H1 (cell line): Measurements from ENCODE around the gene ASXL2. TPM values are rescaled to one million over a fixed set of nuclear protein-coding genes. Genes with fewer than 3 reads are reported as not detected.

ENCODE experiments used
- CTCF ChIA-PET: fragments of 300-600 bp; sonication (Branson Sonifier 250); formaldehyde crosslinking; loops from one replicate; lab custom pipeline; 2021; ENCODE audit not compliant: partially characterized antibody; lab: Charles Lee
- POLR2A ChIA-PET: fragments of 300-600 bp; sonication (Branson Sonifier 250); formaldehyde crosslinking; loops from one replicate; lab custom pipeline; 2021; ENCODE audit warnings: inconsistent platforms; ENCODE audit not compliant: partially characterized antibody; lab: Charles Lee
- DNase-seq, 2 experiments: peaks; one replicate each; pipeline versions ENCODE4 v3.0.0 to v3.0.0-alpha.2; 2010 to 2022; ENCODE audit warnings: low spot score in 2 of 2, low read depth in 1 of 2, mixed read lengths in 1 of 2
- FAIRE-seq: peaks from 2 replicates; lab custom pipeline; 2011; peaks lifted over from hg19 to GRCh38; lab: Jason Lieb, UNC
- H2AFZ ChIP-seq: 2 replicates; pipeline ENCODE4 v1.8.1; 2012; ENCODE audit warnings: low read length, inconsistent platforms
- H2AK5ac ChIP-seq: 2 replicates; pipeline ENCODE4 v1.6.1; 2013; ENCODE audit warnings: low read depth, low read length
- H2BK120ac ChIP-seq: replicated peaks from 2 replicates; pipeline ENCODE3; 2013; ENCODE audit warnings: low read depth, low read length, inconsistent platforms
- H2BK12ac ChIP-seq: 2 replicates; pipeline ENCODE4 v1.6.1; 2013; ENCODE audit warnings: low read depth, low read length
- H2BK15ac ChIP-seq: 2 replicates; pipeline ENCODE4 v1.6.1; 2013; ENCODE audit warnings: low read length
- H2BK20ac ChIP-seq: 2 replicates; pipeline ENCODE4 v1.6.1; 2013; ENCODE audit warnings: low read length
- H2BK5ac ChIP-seq: 2 replicates; pipeline ENCODE4 v1.6.1; 2013; ENCODE audit warnings: low read depth, low read length
- H3K14ac ChIP-seq: 2 replicates; pipeline ENCODE4 v1.6.1; 2013; ENCODE audit warnings: inconsistent platforms; ENCODE audit not compliant: insufficient read length
- H3K18ac ChIP-seq: 2 replicates; pipeline ENCODE4 v1.6.1; 2013; ENCODE audit warnings: low read length; ENCODE audit errors: extremely low read depth
- H3K23ac ChIP-seq: 2 replicates; pipeline ENCODE4 v1.6.1; 2013; ENCODE audit warnings: inconsistent platforms; ENCODE audit not compliant: insufficient read length
- H3K23me2 ChIP-seq: 2 replicates; pipeline ENCODE4 v1.6.1; 2013; ENCODE audit warnings: low read depth, low read length
- H3K27ac ChIP-seq: 2 replicates; pipeline ENCODE4 v1.6.1; 2011; ENCODE audit warnings: low read depth, low read length, inconsistent platforms
- H3K27me3 ChIP-seq, 4 experiments: replicated peaks in 1 of 4; 1 replicate in 1 of 4; 2 replicates in 3 of 4; pipeline versions ENCODE4 v1.6.1 to v1.8.1; 2011 to 2013; ENCODE audit warnings: low read length in 3 of 4, mild to moderate bottlenecking in 3 of 4, inconsistent platforms in 2 of 4, mixed read lengths in 2 of 4, moderate library complexity in 1 of 4; ENCODE audit not compliant: control insufficient read depth in 3 of 4, insufficient read depth in 3 of 4; ENCODE audit errors: extremely low read depth in 1 of 4
- H3K36me3 ChIP-seq, 4 experiments: 2 replicates each; pipeline versions ENCODE4 v1.6.1 to v1.8.1; 2011 to 2013; ENCODE audit warnings: mild to moderate bottlenecking in 4 of 4, low read length in 3 of 4, moderate library complexity in 2 of 4, control low read depth in 1 of 4, inconsistent platforms in 1 of 4; ENCODE audit not compliant: insufficient read depth in 4 of 4, control insufficient read depth in 2 of 4
- H3K4ac ChIP-seq: replicated peaks from 2 replicates; pipeline ENCODE3; 2013; ENCODE audit warnings: low read length, low read depth, mixed read lengths, inconsistent platforms; ENCODE audit not compliant: insufficient read length
- H3K4me1 ChIP-seq, 4 experiments: replicated peaks in 1 of 4; 1 replicate in 1 of 4; 2 replicates in 3 of 4; pipeline versions ENCODE4 v1.6.1 to v1.8.1; 2011 to 2013; ENCODE audit warnings: low read length in 3 of 4, inconsistent platforms in 2 of 4, mixed read lengths in 1 of 4; ENCODE audit not compliant: insufficient read depth in 4 of 4, control insufficient read depth in 3 of 4
- H3K4me2 ChIP-seq, 2 experiments: 2 replicates each; pipeline versions ENCODE4 v1.6.1 to v1.8.1; 2011 to 2013; ENCODE audit warnings: low read depth in 2 of 2, low read length in 2 of 2, control low read depth in 1 of 2, inconsistent platforms in 1 of 2, mild to moderate bottlenecking in 1 of 2; ENCODE audit not compliant: insufficient read depth in 1 of 2
- H3K4me3 ChIP-seq, 4 experiments: fragments of 200-600, 300-600 bp in 1 of 4; sonication (generic), shearing (Covaris generic), sonication (Bioruptor Twin) in 1 of 4; 2 replicates each; pipeline versions ENCODE4 v1.5.1 to v1.8.1; 2011 to 2016; ENCODE audit warnings: low read length in 4 of 4, low read depth in 3 of 4, control low read depth in 2 of 4, inconsistent platforms in 2 of 4, mild to moderate bottlenecking in 2 of 4, mixed read lengths in 1 of 4, moderate library complexity in 1 of 4; ENCODE audit not compliant: insufficient read depth in 2 of 4; ENCODE audit errors: extremely low read depth in 1 of 4
- H3K56ac ChIP-seq: replicated peaks from 2 replicates; pipeline ENCODE3; 2013; ENCODE audit warnings: low read depth, mild to moderate bottlenecking, mixed read lengths, low read length, inconsistent platforms; ENCODE audit not compliant: insufficient read length
- H3K79me1 ChIP-seq: 2 replicates; pipeline ENCODE4 v1.6.1; 2013; ENCODE audit warnings: low read depth, low read length, control low read depth
- H3K79me2 ChIP-seq, 2 experiments: 2 replicates each; pipeline versions ENCODE4 v1.6.1 to v1.8.1; 2012 to 2013; ENCODE audit warnings: low read length in 2 of 2, mild to moderate bottlenecking in 2 of 2, inconsistent platforms in 1 of 2; ENCODE audit not compliant: insufficient read depth in 2 of 2, control insufficient read depth in 1 of 2
- H3K9ac ChIP-seq, 4 experiments: replicated peaks in 1 of 4; 1 replicate in 1 of 4; 2 replicates in 3 of 4; pipeline versions ENCODE4 v1.6.1 to v1.8.1; 2011 to 2013; ENCODE audit warnings: low read depth in 3 of 4, low read length in 3 of 4, control low read depth in 2 of 4, mild to moderate bottlenecking in 2 of 4, moderate library complexity in 2 of 4, inconsistent platforms in 1 of 4; ENCODE audit errors: extremely low read depth in 1 of 4
- H3K9me3 ChIP-seq, 2 experiments: 2 replicates each; pipeline versions ENCODE4 v1.6.1 to v1.8.1; 2012 to 2013; ENCODE audit warnings: mild to moderate bottlenecking in 2 of 2, moderate library complexity in 2 of 2, control low read depth in 1 of 2, inconsistent platforms in 1 of 2, low read depth in 1 of 2, low read length in 1 of 2, mixed read lengths in 1 of 2; ENCODE audit not compliant: insufficient read depth in 2 of 2
- H4K20me1 ChIP-seq, 2 experiments: replicated peaks in 1 of 2; 2 replicates each; pipeline versions ENCODE3 to v1.8.1; 2011 to 2013; ENCODE audit warnings: inconsistent platforms in 2 of 2, low read length in 2 of 2, mild to moderate bottlenecking in 1 of 2; ENCODE audit not compliant: insufficient read depth in 2 of 2, control insufficient read depth in 1 of 2
- H4K5ac ChIP-seq: 2 replicates; pipeline ENCODE4 v1.6.1; 2013; ENCODE audit warnings: low read length, low read depth, mixed read lengths, inconsistent platforms; ENCODE audit not compliant: insufficient read length
- H4K8ac ChIP-seq: 2 replicates; pipeline ENCODE4 v1.8.0; 2013; ENCODE audit warnings: mild to moderate bottlenecking, moderate library complexity, low read length, inconsistent platforms; ENCODE audit not compliant: insufficient read depth; ENCODE audit errors: extremely low read depth
- H4K91ac ChIP-seq: replicated peaks from 2 replicates; pipeline ENCODE3; 2013; ENCODE audit warnings: low read length, mixed read lengths, inconsistent platforms; ENCODE audit not compliant: insufficient read length
- BACH1 ChIP-seq: IDR thresholded peaks from 2 replicates; pipeline ENCODE4 v1.6.1; 2012; ENCODE audit warnings: low read length, improper control_type of control experiment
- EGR1 ChIP-seq: IDR thresholded peaks from 2 replicates; pipeline ENCODE4 v1.6.1; 2011; ENCODE audit warnings: low read depth, low read length, borderline replicate concordance
- HDAC6 ChIP-seq: IDR thresholded peaks from one replicate; pipeline ENCODE4 v1.7.1; 2012; ENCODE audit warnings: low read depth, mild to moderate bottlenecking, inconsistent platforms, low read length, moderate library complexity
- KDM5A ChIP-seq: fragments of 200-600 bp; IDR thresholded peaks from 2 replicates; pipeline ENCODE4 v1.7.1; 2012; ENCODE audit warnings: mild to moderate bottlenecking, low read length, inconsistent platforms, mixed read lengths
- SRF ChIP-seq: IDR thresholded peaks from 2 replicates; pipeline ENCODE4 v1.6.1; 2011; ENCODE audit warnings: mild to moderate bottlenecking, low read depth, low read length, moderate library complexity
- WGBS, 2 experiments: shearing (Covaris generic) in 1 of 2; methylation state at CpG; one replicate each; pipeline versions ENCODE4 v1.1.6 to v1.1.7; 2013 to 2015; ENCODE audit warnings: low lambda C conversion rate in 2 of 2, mixed read lengths in 2 of 2, inconsistent platforms in 1 of 2, low coverage in 1 of 2, missing lambda C conversion rate in 1 of 2; ENCODE audit not compliant: insufficient replicate concordance in 2 of 2, insufficient coverage in 1 of 2, insufficient read length in 1 of 2; ENCODE audit errors: extremely low coverage in 1 of 2, missing lambda C conversion rate in 1 of 2; 5-methylcytosine and 5-hydroxymethylcytosine counted together
- polyA plus RNA-seq, 7 experiments: library from polyadenylated mRNA; depleted of rRNA in 3 of 7; stranded (reverse) in 5 of 7; unstranded in 2 of 7; fragments of >200 nt in 5 of 7; fragments of 200-250 nt in 2 of 7; gene quantifications; 1 replicate in 5 of 7; 2 replicates in 1 of 7; 4 replicates in 1 of 7; pipeline versions ENCODE4 v1.2.1 to v1.2.3, GENCODE V29; 2011 to 2013; ENCODE audit warnings: missing spikeins in 2 of 7, mixed read lengths in 2 of 7
- total RNA-seq: library from RNA; stranded (reverse); fragmentation: NEBNext Ultra II Directional; extraction: Animal tissue kit (Norgen Biotek cat#: 25700); gene quantifications from 2 replicates; pipeline ENCODE4 v1.2.1, GENCODE V29; 2021

Gene ASXL2
- total and polyA plus RNA-seq, 2 of the 8 experiments (the other 6 are each of a cell fraction or from before 2014, with no cell fraction given), result 7.2 to 41.3 TPM

- Histone ChIP-seq H4K91ac (no peak overlapping the region), H4K8ac (no peak overlapping the region), H2BK15ac (no peak overlapping the region), H2BK20ac (no peak overlapping the region), H3K18ac (no peak overlapping the region), H2BK5ac (no peak overlapping the region), H3K23ac (no peak overlapping the region), H2AFZ (no peak overlapping the region), H3K27me3 (no peaks in the 10 kb centered on the region), H2BK120ac (no peak overlapping the region), H3K9ac (no peak overlapping the region), H3K27ac (no peak overlapping the region), H3K9me3 (0 out of 4 replicates have a peak, but pooled peaks cover 0 to 5% of the 10 kb centered on the region in 2 experiments), H4K20me1 (no peaks in the 10 kb centered on the region), H3K4me1 (no peaks in the 10 kb centered on the region), H3K23me2 (no peaks in the 10 kb centered on the region), H3K4me2 (no peak overlapping the region), H3K56ac (no peak overlapping the region), H2BK12ac (no peak overlapping the region), H3K36me3 (no peaks in the 10 kb centered on the region; a peak in 2 of 8 replicates), H4K5ac (no peak overlapping the region), H3K79me2 (peaks cover 0 to 5% of the 10 kb centered on the region in 2 experiments; a peak in 2 of 4 replicates), H3K4me3 (no peak overlapping the region), H3K14ac (no peak overlapping the region), H2AK5ac (no peak overlapping the region), H3K79me1 (no peaks in the 10 kb centered on the region), H3K4ac (no peak overlapping the region)
- 93% methylated on average over 2 of the region's 2 CpGs; no CpG with 5 or more reads in 1 of the 2 experiments for WGBS, 2 experiments
- DNase-seq (no peak), FAIRE-seq (no peak)
- ChIA-PET POLR2A (no interaction called here), CTCF (interaction anchor here (11.9 kb wide), 1 partner anchor 18 kb away, joined by 85 read pairs; no protein-coding TSS in a partner anchor)
- TF ChIP-seq SRF (no peak), KDM5A (no peak), HDAC6 (no peak), BACH1 (no peak), EGR1 (no peak)
Measured at GRCh38 chr2:25835906-25836305, 42.4 kb downstream of the ASXL2 start.
